ENCODE data around the gene PCDHA1.

Gene PCDHA1

GRCh38 chr5:141050622-141051520 lies 264.9 kb downstream of the PCDHA1 start, which contains the start of gene PCDHB1:
Gene PCDHB1, plus strand, starts transcription at chr5:141051374. Its CDS starts 97 bp downstream, at chr5:141051471.
- H3K27ac ChIP-seq, result no peak within 1 kb of the TSS
- TF ChIP-seq CTCF (IDR thresholded peaks at IDR 0.05), result no peak
- peak within 1 kb of the TSS; percentile 74 for H3K4me3 ChIP-seq
- no peak for DNase-seq (ENCODE audit: low spot score)

- peak overlapping the region; percentile 74 for H3K4me3 ChIP-seq
Measured at GRCh38 chr5:141051521-141051866, 265.6 kb downstream of the PCDHA1 start.

More at GRCh38 chr5:141051521-141051866, 265.6 kb downstream of the PCDHA1 start:
- DNase-seq (ENCODE audit: low spot score), result no peak
- no peak overlapping the region for H3K27ac ChIP-seq
- TF ChIP-seq CTCF (IDR thresholded peaks at IDR 0.05), result no peak

All from coronary artery (tissue), 2 donors.